DND-41 (cell line): Measurements from ENCODE around the gene MINPP1.

Experiments
- EZH2 ChIP-seq: IDR thresholded peaks from 3 replicates; pipeline ENCODE4 v1.6.1; 2012; ENCODE audit warnings: borderline replicate concordance, low read depth, mild to moderate bottlenecking, moderate library complexity, low read length, inconsistent platforms; ENCODE audit not compliant: severe bottlenecking
- TF ChIP-seq, protein P1 (sequence below): IDR thresholded peaks from 2 replicates; pipeline ENCODE4 v1.5.1; 2012; ENCODE audit warnings: borderline replicate concordance, low read length, moderate library complexity, mild to moderate bottlenecking; ENCODE audit not compliant: poor library complexity, severe bottlenecking; ENCODE audit errors: extremely low read depth

DNA sequence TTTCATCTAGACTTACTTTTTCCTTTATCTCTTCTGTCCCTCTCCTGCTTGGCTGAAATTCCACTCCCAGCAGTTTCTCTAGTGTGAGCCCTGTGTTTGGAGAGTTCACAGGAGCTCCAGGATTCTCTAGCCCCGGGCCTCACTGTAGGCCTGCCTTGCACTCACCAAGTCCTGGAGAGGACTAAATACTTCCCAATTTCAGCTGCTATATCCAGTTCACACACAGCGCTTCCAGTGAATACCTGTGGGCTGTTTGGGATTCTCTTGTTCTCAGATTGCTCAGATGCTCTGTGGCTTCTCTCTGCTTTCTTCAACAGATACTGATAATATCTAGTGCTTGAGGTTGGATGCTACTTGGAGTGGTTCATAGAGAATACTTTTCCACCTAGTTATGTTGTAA, 46.0 kb downstream of the MINPP1 start:
- TF ChIP-seq, protein P1, sequence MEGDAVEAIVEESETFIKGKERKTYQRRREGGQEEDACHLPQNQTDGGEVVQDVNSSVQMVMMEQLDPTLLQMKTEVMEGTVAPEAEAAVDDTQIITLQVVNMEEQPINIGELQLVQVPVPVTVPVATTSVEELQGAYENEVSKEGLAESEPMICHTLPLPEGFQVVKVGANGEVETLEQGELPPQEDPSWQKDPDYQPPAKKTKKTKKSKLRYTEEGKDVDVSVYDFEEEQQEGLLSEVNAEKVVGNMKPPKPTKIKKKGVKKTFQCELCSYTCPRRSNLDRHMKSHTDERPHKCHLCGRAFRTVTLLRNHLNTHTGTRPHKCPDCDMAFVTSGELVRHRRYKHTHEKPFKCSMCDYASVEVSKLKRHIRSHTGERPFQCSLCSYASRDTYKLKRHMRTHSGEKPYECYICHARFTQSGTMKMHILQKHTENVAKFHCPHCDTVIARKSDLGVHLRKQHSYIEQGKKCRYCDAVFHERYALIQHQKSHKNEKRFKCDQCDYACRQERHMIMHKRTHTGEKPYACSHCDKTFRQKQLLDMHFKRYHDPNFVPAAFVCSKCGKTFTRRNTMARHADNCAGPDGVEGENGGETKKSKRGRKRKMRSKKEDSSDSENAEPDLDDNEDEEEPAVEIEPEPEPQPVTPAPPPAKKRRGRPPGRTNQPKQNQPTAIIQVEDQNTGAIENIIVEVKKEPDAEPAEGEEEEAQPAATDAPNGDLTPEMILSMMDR: no peak
- TF ChIP-seq EZH2: no peak
